Pancreas (tissue), 10 donors: Measurements from ENCODE around the gene SNCB. TPM values are rescaled to one million over a fixed set of nuclear protein-coding genes. Genes with fewer than 3 reads are reported as not detected.

Source experiments
- ATAC-seq, 4 donors: fragments of 200-7000 bp; cut with Tn5 transposase; one replicate each; pipeline versions ENCODE4 v1.8.0 to v1.9.1; 2020; ENCODE audit warnings: mild to moderate bottlenecking in 4 of 4, moderate library complexity in 4 of 4
- DNase-seq, 6 donors: peaks; one replicate each; pipeline ENCODE4 v3.0.0-alpha.2; 2020
- FAIRE-seq: peaks from 2 replicates; lab custom pipeline; 2012; peaks lifted over from hg19 to GRCh38; lab: Jason Lieb, UNC
- H3K27ac ChIP-seq, 4 donors: fragments of 200-600 bp; sonication (generic); 1 replicate in 3 of 4; 2 replicates in 1 of 4; pipeline versions ENCODE4 v1.5.0 to v1.8.0; 2020
- H3K27me3 ChIP-seq, 4 donors: fragments of 200-600 bp; one replicate each; pipeline ENCODE4 v1.8.0; 2021
- H3K36me3 ChIP-seq, 3 donors: fragments of 200-600 bp; sonication (generic) in 1 of 3; one replicate each; pipeline versions ENCODE4 v1.5.0 to v1.8.0; 2020 to 2021
- H3K4me1 ChIP-seq, 3 donors: fragments of 200-600 bp; one replicate each; pipeline ENCODE4 v1.8.0; 2021
- H3K4me3 ChIP-seq, 4 donors: fragments of 200-600 bp; sonication (generic) in 2 of 4; one replicate each; pipeline versions ENCODE4 v1.5.0 to v1.8.0; 2020 to 2021
- H3K9me3 ChIP-seq, 4 donors: fragments of 200-600 bp; one replicate each; pipeline ENCODE4 v1.8.0; 2021
- CTCF ChIP-seq, 4 donors: fragments of 200-600 bp; sonication (generic) in 3 of 4; IDR thresholded peaks; one replicate each; pipeline versions ENCODE4 v1.5.0 to v1.8.0; 2021; ENCODE audit warnings: antibody characterized with exemption in 4 of 4
- WGBS, 2 donors: extraction: QIAGEN DNeasy Blood & Tissue Kit; methylation state at CpG; one replicate each; pipeline ENCODE4 v1.1.7; 2013; 5-methylcytosine and 5-hydroxymethylcytosine counted together
- intact Hi-C, 3 donors: fragments of 100-400 bp; cut with DNase I; formaldehyde crosslinking; loops; one replicate each; pipeline versions ENCODE4 v1.11.1 to v1.14.2; 2022
- polyA plus RNA-seq, 2 donors: library from polyadenylated mRNA; stranded (reverse); fragments of 200-250 nt; gene quantifications; one replicate each; pipeline ENCODE4 v1.2.3, GENCODE V29; 2013
- total RNA-seq, 6 donors: library from RNA; stranded (reverse); fragmentation: NEBNext Ultra II Directional in 4 of 6; extraction: Animal tissue kit (Norgen Biotek cat#: 25700) in 4 of 6; gene quantifications; one replicate each; pipeline versions ENCODE4 v1.2.1 to v1.2.4, GENCODE V29; 2021 to 2023
- donor health status: healthy with polysubstance abuse.
- donor health status: DM: no; HTN: no; CAD: no; lungs with moderate emphysema.
- donor health status: DM: no; HTN: no; CAD: no.
- donor health status: control.
- donor health status: control.
- donor health status: Bipolar disorder and iron deficiency.
- donor health status: DM: yes; HTN: yes; CAD: no.
- donor health status: DM: no; HTN: no; CAD: no.
- donor health status: DM: no; HTN: no; CAD: no.
- donor health status: DM: yes; HTN: yes; CAD: no.

SNCB gene
- total and polyA plus RNA-seq, 8 donors: 0.14 to 6.6 (median 0.40) TPM; not detected in 1

GRCh38 chr5:176620333-176620981 lies 9.9 kb downstream of the SNCB start:
- DNase-seq (no peak), ATAC-seq (peak in 3 of 4 donors; percentile 12 to 33 (median 32)), FAIRE-seq (no peak)
- H3K27me3 ChIP-seq: peaks cover 0 to 12% (median 3%) of the 10 kb centered on the region in 4 donors
- no peak overlapping the region for H3K27ac ChIP-seq
- intact Hi-C loops: no loop called here
- no peak overlapping the region for H3K4me3 ChIP-seq
- no peaks in the 10 kb centered on the region for H3K36me3 ChIP-seq
- no peak for TF ChIP-seq CTCF (IDR thresholded peaks at IDR 0.05)
- peaks cover 0 to 5% (median 0%) of the 10 kb centered on the region in 3 donors for H3K4me1 ChIP-seq
- H3K9me3 ChIP-seq: no peaks in the 10 kb centered on the region
- 6 to 7% methylated on average over 32 of the region's 32 CpGs for WGBS, 2 donors

GRCh38 chr5:176619569-176620332 lies 10.6 kb downstream of the SNCB start:
- no peak overlapping the region for H3K4me3 ChIP-seq
- H3K9me3 ChIP-seq: no peaks in the 10 kb centered on the region
- peak in 3 of 4 donors; percentile 7 to 30 (median 13) for ATAC-seq
- no peak for DNase-seq
- no peak for FAIRE-seq
- H3K4me1 ChIP-seq: peaks cover 0 to 5% (median 0%) of the 10 kb centered on the region in 3 donors
- WGBS, 2 donors: 12 to 15% methylated on average over 57 to 59 of the region's 59 CpGs
- peaks cover 0 to 12% (median 3%) of the 10 kb centered on the region in 4 donors for H3K27me3 ChIP-seq
- intact Hi-C loops: no loop called here
- H3K27ac ChIP-seq: no peak overlapping the region
- no peaks in the 10 kb centered on the region for H3K36me3 ChIP-seq
- TF ChIP-seq CTCF (IDR thresholded peaks at IDR 0.05): no peak

- FAIRE-seq: no peak
- Histone ChIP-seq H3K27ac (no peak overlapping the region), H3K4me1 (peaks cover 0 to 5% (median 0%) of the 10 kb centered on the region in 3 donors), H3K4me3 (no peak overlapping the region), H3K9me3 (no peaks in the 10 kb centered on the region), H3K27me3 (peaks cover 0 to 12% (median 3%) of the 10 kb centered on the region in 4 donors), H3K36me3 (no peaks in the 10 kb centered on the region)
- peak in 3 of 4 donors; percentile 75 to 91 (median 80) for ATAC-seq
- no peak for TF ChIP-seq CTCF (IDR thresholded peaks at IDR 0.05)
- intact Hi-C loops: no loop called here
- peak in 5 of 6 donors; percentile 25 to 69 (median 52) for DNase-seq
- 5% methylated on average over 25 to 31 of the region's 31 CpGs for WGBS, 2 donors
These were observed 11.1 kb downstream of the SNCB start for GRCh38 chr5:176619203-176619568.

GRCh38 chr5:176618783-176619182 lies 11.6 kb downstream of the SNCB start:
- no peaks in the 10 kb centered on the region for H3K9me3 ChIP-seq
- FAIRE-seq (no peak), DNase-seq (no peak), ATAC-seq (no peak)
- peaks cover 0 to 5% (median 0%) of the 10 kb centered on the region in 3 donors for H3K4me1 ChIP-seq
- H3K27me3 ChIP-seq: peaks cover 0 to 12% (median 3%) of the 10 kb centered on the region in 4 donors
- 32% methylated on average over 19 of the region's 19 CpGs for WGBS, 2 donors
- no peaks in the 10 kb centered on the region for H3K36me3 ChIP-seq
- no peak for TF ChIP-seq CTCF (IDR thresholded peaks at IDR 0.05)
- no peak overlapping the region for H3K4me3 ChIP-seq
- no peak overlapping the region for H3K27ac ChIP-seq
- intact Hi-C loops: no loop called here
